SK-N-SH (cell line): ENCODE measurements around the gene SATB1. TPM values are rescaled to one million over a fixed set of nuclear protein-coding genes. Genes with fewer than 3 reads are reported as not detected.
A peak's percentile ranks its signal among the peaks of the same experiment; 100 is the strongest.

Experiments
- CTCF ChIA-PET: fragments of 300-600, 350-600 bp; formaldehyde crosslinking; extraction: SDS; loops from one replicate; lab custom pipeline; 2021; lab: Yijun Ruan, JAX
- POLR2A ChIA-PET: fragments of 350-600 bp; sonication (Branson Sonifier 250); formaldehyde crosslinking; extraction: SDS; loops from one replicate; lab custom pipeline; 2020; ENCODE audit warnings: antibody characterized with exemption, inconsistent platforms; lab: Yijun Ruan, JAX
- DNase-seq: peaks from one replicate; pipeline ENCODE4 v3.0.0; 2012
- H2AFZ ChIP-seq: fragments of 200-600 bp; sonication (generic); 2 replicates; pipeline ENCODE4 v1.8.1; 2016; ENCODE audit warnings: antibody characterized with exemption, mild to moderate bottlenecking, low read depth
- H3F3A ChIP-seq: fragments of 200-600 bp; sonication (generic); replicated peaks from 2 replicates; pipeline ENCODE3; 2016; ENCODE audit warnings: antibody characterized with exemption, mild to moderate bottlenecking; ENCODE audit not compliant: insufficient read depth
- H3K27ac ChIP-seq, 2 experiments: fragments of 200-500 bp in 1 of 2; fragments of 200-600 bp in 1 of 2; sonication (Bioruptor generic) in 1 of 2; sonication (generic), shearing (Covaris generic) in 1 of 2; 2 replicates each; pipeline versions ENCODE4 v1.5.1 to v1.6.1; 2014 to 2016; ENCODE audit warnings: low read depth in 2 of 2, inconsistent platforms in 1 of 2, low read length in 1 of 2, mild to moderate bottlenecking in 1 of 2, mixed read lengths in 1 of 2
- H3K27me3 ChIP-seq: fragments of 200-600 bp; sonication (generic), shearing (Covaris generic); 2 replicates; pipeline ENCODE4 v1.6.1; 2016; ENCODE audit warnings: mixed run types; ENCODE audit not compliant: insufficient read depth
- H3K36me3 ChIP-seq, 2 experiments: fragments of 200-500 bp in 1 of 2; fragments of 200-600 bp in 1 of 2; sonication (Bioruptor generic) in 1 of 2; sonication (generic) in 1 of 2; replicated peaks in 1 of 2; 2 replicates each; pipeline versions ENCODE3 to v1.5.1; 2014 to 2016; ENCODE audit warnings: low read length in 1 of 2, mild to moderate bottlenecking in 1 of 2; ENCODE audit not compliant: insufficient read depth in 2 of 2, control insufficient read depth in 1 of 2
- H3K4me1 ChIP-seq, 2 experiments: fragments of 200-500 bp in 1 of 2; fragments of 200-600 bp in 1 of 2; sonication (Bioruptor generic) in 1 of 2; sonication (generic), shearing (Covaris generic) in 1 of 2; 2 replicates each; pipeline versions ENCODE4 v1.5.1 to v1.6.1; 2014 to 2016; ENCODE audit warnings: low read depth in 1 of 2, low read length in 1 of 2, mixed run types in 1 of 2; ENCODE audit not compliant: insufficient read depth in 2 of 2, control insufficient read depth in 1 of 2
- H3K4me2 ChIP-seq: fragments of 200-600 bp; sonication (generic), shearing (Covaris generic); 2 replicates; pipeline ENCODE4 v1.6.1; 2017; ENCODE audit warnings: mixed run types
- H3K4me3 ChIP-seq, 2 experiments: fragments of 200-500 bp in 1 of 2; fragments of 200-600 bp in 1 of 2; sonication (Bioruptor generic) in 1 of 2; sonication (generic), shearing (Covaris generic) in 1 of 2; 2 replicates each; pipeline versions ENCODE4 v1.5.1 to v1.8.1; 2014 to 2016; ENCODE audit warnings: low read depth in 2 of 2, inconsistent platforms in 1 of 2, low read length in 1 of 2, mild to moderate bottlenecking in 1 of 2, mixed read lengths in 1 of 2, moderate library complexity in 1 of 2
- H3K79me2 ChIP-seq: fragments of 200-600 bp; sonication (generic); 2 replicates; pipeline ENCODE4 v1.8.1; 2017; ENCODE audit warnings: mild to moderate bottlenecking; ENCODE audit not compliant: insufficient read depth
- H3K9ac ChIP-seq: fragments of 200-600 bp; sonication (generic); 2 replicates; pipeline ENCODE4 v1.6.1; 2017; ENCODE audit warnings: mixed run types
- H3K9me2 ChIP-seq: fragments of 200-600 bp; sonication (generic); 2 replicates; pipeline ENCODE4 v1.6.1; 2017; ENCODE audit warnings: mixed run types
- H3K9me3 ChIP-seq: fragments of 200-600 bp; sonication (generic); 2 replicates; pipeline ENCODE4 v1.6.1; 2017; ENCODE audit warnings: mixed run types, mild to moderate bottlenecking, moderate library complexity
- H4K20me1 ChIP-seq: fragments of 200-600 bp; sonication (generic); 2 replicates; pipeline ENCODE4 v1.6.1; 2017; ENCODE audit warnings: mild to moderate bottlenecking, mixed run types; ENCODE audit not compliant: insufficient read depth
- CTCF ChIP-seq: fragments of 200-600 bp; sonication (generic); IDR thresholded peaks from 2 replicates; pipeline ENCODE4 v1.6.1; 2017; ENCODE audit warnings: antibody characterized with exemption, mild to moderate bottlenecking, moderate library complexity
- FOXM1 ChIP-seq: IDR thresholded peaks from 2 replicates; pipeline ENCODE4 v1.4.0; 2012; ENCODE audit warnings: low read depth, mild to moderate bottlenecking
- MXI1 ChIP-seq: IDR thresholded peaks from 2 replicates; pipeline ENCODE4 v1.6.1; 2012; ENCODE audit warnings: mild to moderate bottlenecking, low read depth, low read length, improper control_type of control experiment
- RAD21 ChIP-seq: IDR thresholded peaks from 2 replicates; pipeline ENCODE4 v1.6.1; 2012; ENCODE audit warnings: mild to moderate bottlenecking, low read length
- TAF1 ChIP-seq: IDR thresholded peaks from 2 replicates; pipeline ENCODE4 v1.6.1; 2012; ENCODE audit warnings: low read depth, mild to moderate bottlenecking, low read length, moderate library complexity, borderline replicate concordance
- WGBS: methylation state at CpG from one replicate; pipeline ENCODE4 v1.1.6; 2017; ENCODE audit warnings: low lambda C conversion rate; 5-methylcytosine and 5-hydroxymethylcytosine counted together
- polyA plus RNA-seq, 3 experiments: library from polyadenylated mRNA; depleted of rRNA; stranded (reverse); fragments of >200 nt; gene quantifications; 2 replicates each; pipeline ENCODE4 v1.2.3, GENCODE V29; 2012
- TF ChIP-seq, protein P1 (sequence below): IDR thresholded peaks from 2 replicates; pipeline ENCODE4 v1.6.1; 2012; ENCODE audit warnings: mild to moderate bottlenecking, low read depth, low read length, moderate library complexity

Gene SATB1
- polyA plus RNA-seq, 1 of the 3 experiments (the other 2 are of a cell fraction): 8.5 TPM

- H3K9me3 ChIP-seq: no peaks in the 10 kb centered on the region
- H3K4me3 ChIP-seq: peak overlapping the region; percentile 39 to 61
- peak overlapping the region; percentile 84 for H3K4me2 ChIP-seq
- peak; percentile 94 for DNase-seq
- CTCF ChIA-PET: interaction anchor here (0.6 to 2.7 kb wide), 17 partner anchors 9 to 1098 kb away, joined by 3 to 13 read pairs (median 3); no protein-coding TSS in a partner anchor
- H4K20me1 ChIP-seq: no peaks in the 10 kb centered on the region
- peaks cover 0 to 17% of the 10 kb centered on the region in 2 experiments; a peak in 2 of 4 replicates for H3K4me1 ChIP-seq
- no peaks in the 10 kb centered on the region for H3K36me3 ChIP-seq
- H2AFZ ChIP-seq: peak overlapping the region; percentile 94
- peaks cover 7% of the 10 kb centered on the region for H3F3A ChIP-seq
- WGBS: 5% methylated on average over 35 of the region's 113 CpGs
- no peak for TF ChIP-seq FOXM1
- TF ChIP-seq RAD21: peak; percentile 23; the same call in 1 of the 2 replicates
- TF ChIP-seq CTCF: no peak
- no peak for TF ChIP-seq TAF1
- TF ChIP-seq, all 33 proteins: peak for 1
- no peak overlapping the region for H3K27ac ChIP-seq
- peak overlapping the region; percentile 24; the same call in 1 of the 2 replicates for H3K9ac ChIP-seq
- POLR2A ChIA-PET: interaction anchor here (1.0 kb wide), 1 partner anchor 331 kb away, joined by 5 read pairs; no protein-coding TSS in a partner anchor
- H3K27me3 ChIP-seq: peaks cover 28% of the 10 kb centered on the region; the same call in 1 of the 2 replicates
- H3K9me2 ChIP-seq: no peaks in the 10 kb centered on the region
- no peaks in the 10 kb centered on the region; the same call in 1 of the 2 replicates for H3K79me2 ChIP-seq
Observed at GRCh38 chr3:18444595-18445400, 19.7 kb upstream of the SATB1 start.

- Histone ChIP-seq H3K4me3 (peak overlapping the region; percentile 39 to 60), H3K9me3 (no peaks in the 10 kb centered on the region), H3K9ac (peak overlapping the region; percentile 24; the same call in 1 of the 2 replicates), H3K4me2 (peak overlapping the region; percentile 84), H3K4me1 (peaks cover 0 to 17% of the 10 kb centered on the region in 2 experiments; a peak in 2 of 4 replicates), H3K27ac (no peak overlapping the region), H2AFZ (peak overlapping the region; percentile 94), H3K79me2 (no peaks in the 10 kb centered on the region; the same call in 1 of the 2 replicates), H3K36me3 (no peaks in the 10 kb centered on the region), H4K20me1 (no peaks in the 10 kb centered on the region), H3K27me3 (peaks cover 28% of the 10 kb centered on the region; the same call in 1 of the 2 replicates), H3K9me2 (no peaks in the 10 kb centered on the region), H3F3A (peaks cover 7% of the 10 kb centered on the region)
- ChIA-PET POLR2A (no interaction called here), CTCF (interaction anchor here (0.9 to 2.7 kb wide), 10 partner anchors 10 to 332 kb away, joined by 3 to 13 read pairs (median 4); no protein-coding TSS in a partner anchor)
- TF ChIP-seq, protein P1, sequence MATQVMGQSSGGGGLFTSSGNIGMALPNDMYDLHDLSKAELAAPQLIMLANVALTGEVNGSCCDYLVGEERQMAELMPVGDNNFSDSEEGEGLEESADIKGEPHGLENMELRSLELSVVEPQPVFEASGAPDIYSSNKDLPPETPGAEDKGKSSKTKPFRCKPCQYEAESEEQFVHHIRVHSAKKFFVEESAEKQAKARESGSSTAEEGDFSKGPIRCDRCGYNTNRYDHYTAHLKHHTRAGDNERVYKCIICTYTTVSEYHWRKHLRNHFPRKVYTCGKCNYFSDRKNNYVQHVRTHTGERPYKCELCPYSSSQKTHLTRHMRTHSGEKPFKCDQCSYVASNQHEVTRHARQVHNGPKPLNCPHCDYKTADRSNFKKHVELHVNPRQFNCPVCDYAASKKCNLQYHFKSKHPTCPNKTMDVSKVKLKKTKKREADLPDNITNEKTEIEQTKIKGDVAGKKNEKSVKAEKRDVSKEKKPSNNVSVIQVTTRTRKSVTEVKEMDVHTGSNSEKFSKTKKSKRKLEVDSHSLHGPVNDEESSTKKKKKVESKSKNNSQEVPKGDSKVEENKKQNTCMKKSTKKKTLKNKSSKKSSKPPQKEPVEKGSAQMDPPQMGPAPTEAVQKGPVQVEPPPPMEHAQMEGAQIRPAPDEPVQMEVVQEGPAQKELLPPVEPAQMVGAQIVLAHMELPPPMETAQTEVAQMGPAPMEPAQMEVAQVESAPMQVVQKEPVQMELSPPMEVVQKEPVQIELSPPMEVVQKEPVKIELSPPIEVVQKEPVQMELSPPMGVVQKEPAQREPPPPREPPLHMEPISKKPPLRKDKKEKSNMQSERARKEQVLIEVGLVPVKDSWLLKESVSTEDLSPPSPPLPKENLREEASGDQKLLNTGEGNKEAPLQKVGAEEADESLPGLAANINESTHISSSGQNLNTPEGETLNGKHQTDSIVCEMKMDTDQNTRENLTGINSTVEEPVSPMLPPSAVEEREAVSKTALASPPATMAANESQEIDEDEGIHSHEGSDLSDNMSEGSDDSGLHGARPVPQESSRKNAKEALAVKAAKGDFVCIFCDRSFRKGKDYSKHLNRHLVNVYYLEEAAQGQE: no peak
- TF ChIP-seq MXI1: peak; percentile 42; the same call in 1 of the 2 replicates
- DNase-seq: peak; percentile 63
- WGBS: 7% methylated on average over 38 of the region's 56 CpGs
Observed at GRCh38 chr3:18443665-18444594, 18.8 kb upstream of the SATB1 start.
